GM19438 (cell line): ENCODE results near the gene NRXN3.

Source experiments
- ATAC-seq: cut with Tn5 transposase; IDR thresholded peaks from one replicate; pipeline ENCODE4 v1.9.1; 2021; ENCODE audit warnings: low read depth; ENCODE audit not compliant: unreplicated experiment

Gene NRXN3

GRCh38 chr14:79663453-79663852 is 1493.3 kb downstream of the NRXN3 start:
- ATAC-seq = no peak

- ATAC-seq = no peak
Measured at GRCh38 chr14:79665556-79665955, 1495.4 kb downstream of the NRXN3 start.

GRCh38 chr14:79668951-79669350 is 1498.8 kb downstream of the NRXN3 start:
- no peak for ATAC-seq

GRCh38 chr14:79670811-79671210 is 1500.6 kb downstream of the NRXN3 start:
- no peak for ATAC-seq

- ATAC-seq = no peak
Measured at GRCh38 chr14:79680087-79680486, 1509.9 kb downstream of the NRXN3 start.

GRCh38 chr14:79686196-79686595 is 1516.0 kb downstream of the NRXN3 start:
- no peak for ATAC-seq

- ATAC-seq = no peak
Measured at GRCh38 chr14:79690960-79691359, 1520.8 kb downstream of the NRXN3 start.

GRCh38 chr14:79693935-79694334 is 1523.8 kb downstream of the NRXN3 start:
- ATAC-seq = no peak

- no peak for ATAC-seq
Measured at GRCh38 chr14:79695307-79695706, 1525.1 kb downstream of the NRXN3 start.

GRCh38 chr14:79698298-79698711 is 1528.1 kb downstream of the NRXN3 start:
- no peak for ATAC-seq

GRCh38 chr14:79699206-79699605 is 1529.0 kb downstream of the NRXN3 start:
- no peak for ATAC-seq

GRCh38 chr14:79701371-79701770 is 1531.2 kb downstream of the NRXN3 start:
- no peak for ATAC-seq

- ATAC-seq = no peak
Measured at GRCh38 chr14:79702197-79702596, 1532.0 kb downstream of the NRXN3 start.

- ATAC-seq = no peak
Measured at GRCh38 chr14:79703209-79703608, 1533.0 kb downstream of the NRXN3 start.

- no peak for ATAC-seq
Measured at GRCh38 chr14:79704041-79704807, 1534.1 kb downstream of the NRXN3 start.

GRCh38 chr14:79705126-79705894 is 1535.1 kb downstream of the NRXN3 start:
- ATAC-seq = no peak

- no peak for ATAC-seq
Measured at GRCh38 chr14:79706382-79706781, 1536.2 kb downstream of the NRXN3 start.

- ATAC-seq = no peak
Measured at GRCh38 chr14:79708426-79709388, 1538.5 kb downstream of the NRXN3 start.

- ATAC-seq = no peak
Measured at GRCh38 chr14:79709573-79709972, 1539.4 kb downstream of the NRXN3 start.

- ATAC-seq = no peak
Measured at GRCh38 chr14:79712302-79712950, 1542.3 kb downstream of the NRXN3 start.
